Measurements from ENCODE around the gene SPATA18.
A peak's percentile ranks its signal among the peaks of the same experiment; 100 is the strongest.

SPATA18 gene

DNA sequence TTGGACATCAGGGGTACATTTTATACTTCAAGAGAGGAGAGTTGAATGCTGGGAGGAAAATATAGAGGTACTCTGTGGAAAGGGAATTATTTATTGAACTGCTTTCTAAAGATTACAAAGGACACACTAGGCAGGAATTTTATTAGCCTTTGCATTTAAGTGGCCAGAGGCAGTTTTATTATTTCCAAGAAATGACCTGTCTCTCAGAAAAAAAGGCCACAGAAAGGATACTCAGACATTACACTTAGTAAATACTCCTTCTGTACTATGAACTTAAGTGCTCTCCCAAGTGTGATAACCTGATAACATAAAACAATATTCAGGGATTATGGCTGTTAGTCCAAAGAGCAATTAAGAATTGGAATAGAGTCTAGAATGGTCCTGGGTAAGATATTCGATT lies 38.5 kb upstream of the SPATA18 start:
- TF ChIP-seq POLR2A (IDR thresholded peaks at IDR 0.05; ENCODE audit: extremely low read depth, insufficient read length) (no peak), MYC (IDR thresholded peaks at IDR 0.05; ENCODE audit: low read depth, low read length) (no peak)
- TF ChIP-seq, protein P1, sequence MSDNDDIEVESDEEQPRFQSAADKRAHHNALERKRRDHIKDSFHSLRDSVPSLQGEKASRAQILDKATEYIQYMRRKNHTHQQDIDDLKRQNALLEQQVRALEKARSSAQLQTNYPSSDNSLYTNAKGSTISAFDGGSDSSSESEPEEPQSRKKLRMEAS (IDR thresholded peaks at IDR 0.05; ENCODE audit: low read depth, low read length): no peak
- TF ChIP-seq, protein P2, sequence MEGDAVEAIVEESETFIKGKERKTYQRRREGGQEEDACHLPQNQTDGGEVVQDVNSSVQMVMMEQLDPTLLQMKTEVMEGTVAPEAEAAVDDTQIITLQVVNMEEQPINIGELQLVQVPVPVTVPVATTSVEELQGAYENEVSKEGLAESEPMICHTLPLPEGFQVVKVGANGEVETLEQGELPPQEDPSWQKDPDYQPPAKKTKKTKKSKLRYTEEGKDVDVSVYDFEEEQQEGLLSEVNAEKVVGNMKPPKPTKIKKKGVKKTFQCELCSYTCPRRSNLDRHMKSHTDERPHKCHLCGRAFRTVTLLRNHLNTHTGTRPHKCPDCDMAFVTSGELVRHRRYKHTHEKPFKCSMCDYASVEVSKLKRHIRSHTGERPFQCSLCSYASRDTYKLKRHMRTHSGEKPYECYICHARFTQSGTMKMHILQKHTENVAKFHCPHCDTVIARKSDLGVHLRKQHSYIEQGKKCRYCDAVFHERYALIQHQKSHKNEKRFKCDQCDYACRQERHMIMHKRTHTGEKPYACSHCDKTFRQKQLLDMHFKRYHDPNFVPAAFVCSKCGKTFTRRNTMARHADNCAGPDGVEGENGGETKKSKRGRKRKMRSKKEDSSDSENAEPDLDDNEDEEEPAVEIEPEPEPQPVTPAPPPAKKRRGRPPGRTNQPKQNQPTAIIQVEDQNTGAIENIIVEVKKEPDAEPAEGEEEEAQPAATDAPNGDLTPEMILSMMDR (IDR thresholded peaks at IDR 0.05; ENCODE audit: low read depth, low read length): no peak
- no peak overlapping the region for H3K4me3 ChIP-seq (ENCODE audit: low read depth, low read length)
- DNase-seq (ENCODE audit: low read depth): no peak

DNA sequence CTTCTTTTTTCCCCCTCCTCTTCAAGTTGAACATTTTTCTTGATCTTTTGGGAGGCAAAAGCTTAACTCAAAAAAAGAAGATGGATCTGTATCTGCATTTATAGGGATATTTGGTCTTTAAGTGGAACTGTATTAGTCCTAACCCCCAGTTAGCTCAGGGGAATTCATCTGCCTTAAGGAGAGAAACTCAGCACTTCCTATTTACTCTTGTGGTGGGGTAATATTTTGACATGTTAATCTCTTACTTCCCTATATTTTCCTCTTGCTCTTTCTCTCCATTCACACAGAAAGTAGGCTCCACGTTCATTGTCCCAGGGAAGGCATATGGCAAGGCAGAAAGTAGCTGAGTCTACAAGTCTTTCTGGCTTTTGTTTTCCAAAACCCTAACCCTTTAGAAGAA lies 36.2 kb upstream of the SPATA18 start:
- TF ChIP-seq POLR2A (IDR thresholded peaks at IDR 0.05; ENCODE audit: extremely low read depth, insufficient read length) (no peak), MYC (IDR thresholded peaks at IDR 0.05; ENCODE audit: low read depth, low read length) (no peak)
- TF ChIP-seq, protein P1 (IDR thresholded peaks at IDR 0.05; ENCODE audit: low read depth, low read length): no peak
- TF ChIP-seq, protein P2 (IDR thresholded peaks at IDR 0.05; ENCODE audit: low read depth, low read length): no peak
- no peak overlapping the region for H3K4me3 ChIP-seq (ENCODE audit: low read depth, low read length)
- peak; percentile 42 for DNase-seq (ENCODE audit: low read depth)

DNA sequence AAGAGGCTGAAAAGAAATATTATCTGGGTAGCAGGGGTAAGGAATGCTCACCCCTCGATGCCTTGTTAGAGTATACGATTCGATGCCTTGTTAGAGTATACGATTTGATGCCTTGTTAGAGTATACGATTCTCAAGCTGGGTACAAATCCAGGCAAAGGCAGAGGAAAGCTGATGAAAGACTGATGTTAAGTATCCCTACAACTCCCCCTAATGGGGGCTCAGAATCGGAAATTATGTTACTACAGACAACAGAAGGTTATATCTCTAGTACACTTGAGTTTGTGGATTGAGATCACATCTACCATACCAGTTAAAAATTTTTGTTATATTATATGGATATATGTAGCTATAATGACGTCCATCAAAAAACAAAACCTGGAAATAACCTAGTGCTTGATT lies 35.7 kb upstream of the SPATA18 start:
- peak; percentile 54 for DNase-seq (ENCODE audit: low read depth)
- TF ChIP-seq, protein P2 (IDR thresholded peaks at IDR 0.05; ENCODE audit: low read depth, low read length): peak; percentile 13
- no peak for TF ChIP-seq POLR2A (IDR thresholded peaks at IDR 0.05; ENCODE audit: extremely low read depth, insufficient read length)
- TF ChIP-seq MYC (IDR thresholded peaks at IDR 0.05; ENCODE audit: low read depth, low read length): no peak
- no peak overlapping the region for H3K4me3 ChIP-seq (ENCODE audit: low read depth, low read length)

DNA sequence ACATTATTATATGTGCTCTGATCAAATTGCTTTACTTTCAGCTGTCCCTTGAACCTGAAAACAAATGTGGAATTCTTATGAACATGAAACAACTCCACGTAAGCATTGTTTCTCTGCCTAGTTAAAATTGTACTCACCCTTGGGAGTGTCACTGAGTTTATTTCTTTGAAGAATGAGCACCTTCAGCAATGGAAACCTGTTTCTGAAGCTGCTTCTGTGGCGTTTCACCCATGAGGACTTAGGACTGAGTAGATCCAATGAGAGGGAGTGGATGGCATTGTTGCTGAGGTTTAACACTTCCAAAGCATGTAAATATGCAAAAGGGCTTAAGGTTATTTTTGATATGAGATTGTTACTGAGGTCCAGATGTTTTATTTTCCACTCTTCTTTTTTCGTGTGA lies 34.1 kb upstream of the SPATA18 start:
- TF ChIP-seq MYC (IDR thresholded peaks at IDR 0.05; ENCODE audit: low read depth, low read length) (no peak), POLR2A (IDR thresholded peaks at IDR 0.05; ENCODE audit: extremely low read depth, insufficient read length) (no peak)
- TF ChIP-seq, protein P2 (IDR thresholded peaks at IDR 0.05; ENCODE audit: low read depth, low read length): no peak
- TF ChIP-seq, protein P1 (IDR thresholded peaks at IDR 0.05; ENCODE audit: low read depth, low read length): no peak
- DNase-seq (ENCODE audit: low read depth): no peak

DNA sequence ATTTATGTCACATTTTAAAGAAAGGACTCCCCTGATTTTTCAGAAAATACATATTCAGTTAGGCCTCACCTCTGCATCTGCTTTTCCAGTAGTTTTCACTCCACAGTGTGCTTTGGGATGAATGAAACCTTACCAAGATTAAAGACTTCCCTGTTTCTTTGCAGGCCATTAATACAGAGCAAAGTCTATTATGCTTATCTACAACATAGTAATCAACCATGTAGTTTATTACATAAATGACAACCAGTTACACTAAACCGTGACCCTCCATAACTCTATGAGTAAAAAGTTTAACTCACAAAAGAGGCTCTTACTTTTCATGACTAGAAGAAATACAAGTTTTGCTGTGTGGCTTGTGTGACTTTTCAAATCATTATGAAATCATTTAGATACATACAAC lies 33.3 kb upstream of the SPATA18 start:
- no peak for DNase-seq (ENCODE audit: low read depth)
- no peak overlapping the region for H3K4me3 ChIP-seq (ENCODE audit: low read depth, low read length)
- TF ChIP-seq, protein P2 (IDR thresholded peaks at IDR 0.05; ENCODE audit: low read depth, low read length): no peak
- TF ChIP-seq, protein P1 (IDR thresholded peaks at IDR 0.05; ENCODE audit: low read depth, low read length): no peak
- TF ChIP-seq MYC (IDR thresholded peaks at IDR 0.05; ENCODE audit: low read depth, low read length): no peak

More for the DNA sequence above, 34.1 kb upstream of the SPATA18 start:
- no peak overlapping the region for H3K4me3 ChIP-seq (ENCODE audit: low read depth, low read length)
